Endothelial cell of umbilical vein (primary cell): ENCODE results near the gene SARNP.

Experiments used
- EZH2 ChIP-seq: IDR thresholded peaks from 2 replicates; pipeline ENCODE4 v1.6.1; 2012; ENCODE audit warnings: borderline replicate concordance, low read depth, mild to moderate bottlenecking, moderate library complexity, low read length, inconsistent platforms; ENCODE audit not compliant: severe bottlenecking
- POLR2A ChIP-seq: IDR thresholded peaks from 2 replicates; pipeline ENCODE4 v1.6.1; 2012; ENCODE audit warnings: low read depth, mild to moderate bottlenecking, control low read depth, low read length
- TF ChIP-seq, protein P1 (sequence below), 2 donors: IDR thresholded peaks; 1 replicate in 1 of 2; 2 replicates in 1 of 2; pipeline ENCODE4 v1.5.1; 2011; ENCODE audit warnings: low read length in 2 of 2, mild to moderate bottlenecking in 2 of 2, moderate library complexity in 2 of 2, control low read depth in 1 of 2, inconsistent platforms in 1 of 2, low read depth in 1 of 2; ENCODE audit not compliant: insufficient read depth in 1 of 2; ENCODE audit errors: extremely low read depth in 1 of 2

DNA sequence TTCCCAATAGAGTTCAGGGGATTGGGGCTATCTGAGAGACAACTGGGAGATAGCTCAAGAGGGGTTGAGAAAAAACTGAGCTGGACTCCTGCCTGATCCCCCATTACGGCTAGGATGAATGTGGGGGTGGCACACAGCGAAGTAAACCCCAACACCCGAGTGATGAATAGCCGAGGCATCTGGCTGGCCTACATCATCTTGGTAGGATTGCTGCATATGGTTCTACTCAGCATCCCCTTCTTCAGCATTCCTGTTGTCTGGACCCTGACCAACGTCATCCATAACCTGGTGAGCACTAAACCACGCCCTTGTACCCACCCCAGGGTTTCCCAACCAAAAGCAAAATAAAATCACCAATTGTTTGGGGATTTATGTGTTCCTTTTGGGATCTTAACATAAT is 1.4 kb upstream of the SARNP start:
- TF ChIP-seq POLR2A (no peak), EZH2 (no peak)
- TF ChIP-seq, protein P1, sequence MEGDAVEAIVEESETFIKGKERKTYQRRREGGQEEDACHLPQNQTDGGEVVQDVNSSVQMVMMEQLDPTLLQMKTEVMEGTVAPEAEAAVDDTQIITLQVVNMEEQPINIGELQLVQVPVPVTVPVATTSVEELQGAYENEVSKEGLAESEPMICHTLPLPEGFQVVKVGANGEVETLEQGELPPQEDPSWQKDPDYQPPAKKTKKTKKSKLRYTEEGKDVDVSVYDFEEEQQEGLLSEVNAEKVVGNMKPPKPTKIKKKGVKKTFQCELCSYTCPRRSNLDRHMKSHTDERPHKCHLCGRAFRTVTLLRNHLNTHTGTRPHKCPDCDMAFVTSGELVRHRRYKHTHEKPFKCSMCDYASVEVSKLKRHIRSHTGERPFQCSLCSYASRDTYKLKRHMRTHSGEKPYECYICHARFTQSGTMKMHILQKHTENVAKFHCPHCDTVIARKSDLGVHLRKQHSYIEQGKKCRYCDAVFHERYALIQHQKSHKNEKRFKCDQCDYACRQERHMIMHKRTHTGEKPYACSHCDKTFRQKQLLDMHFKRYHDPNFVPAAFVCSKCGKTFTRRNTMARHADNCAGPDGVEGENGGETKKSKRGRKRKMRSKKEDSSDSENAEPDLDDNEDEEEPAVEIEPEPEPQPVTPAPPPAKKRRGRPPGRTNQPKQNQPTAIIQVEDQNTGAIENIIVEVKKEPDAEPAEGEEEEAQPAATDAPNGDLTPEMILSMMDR (IDR thresholded peaks at IDR 0.05; ENCODE audit: extremely low read depth in 1 of 2, insufficient read depth in 1 of 2, low read depth in 1 of 2, low read length in 2 of 2), result no peak
